ENCODE data around the gene ATP2B3.

- no peak for TF ChIP-seq BHLHE40 (IDR thresholded peaks at IDR 0.05; ENCODE audit: borderline replicate concordance)
- TF ChIP-seq ARNT (IDR thresholded peaks at IDR 0.05) = no peak
- TF ChIP-seq FOXK2 (IDR thresholded peaks at IDR 0.05) = no peak
These were observed 85.8 kb downstream of the ATP2B3 start for GRCh38 chrX:153603131-153603656.
